Jurkat, Clone E6-1 (cell line): ENCODE measurements around the gene CCDC175.

Experiments used
- DNase-seq: peaks from one replicate; pipeline ENCODE4 v3.0.0-alpha.2; 2011; ENCODE audit warnings: low read depth, low spot score
- H3K4me3 ChIP-seq: 2 replicates; pipeline ENCODE4 v1.5.1; 2011; ENCODE audit warnings: mild to moderate bottlenecking, low read length, control low read depth, moderate library complexity

Gene CCDC175

DNA sequence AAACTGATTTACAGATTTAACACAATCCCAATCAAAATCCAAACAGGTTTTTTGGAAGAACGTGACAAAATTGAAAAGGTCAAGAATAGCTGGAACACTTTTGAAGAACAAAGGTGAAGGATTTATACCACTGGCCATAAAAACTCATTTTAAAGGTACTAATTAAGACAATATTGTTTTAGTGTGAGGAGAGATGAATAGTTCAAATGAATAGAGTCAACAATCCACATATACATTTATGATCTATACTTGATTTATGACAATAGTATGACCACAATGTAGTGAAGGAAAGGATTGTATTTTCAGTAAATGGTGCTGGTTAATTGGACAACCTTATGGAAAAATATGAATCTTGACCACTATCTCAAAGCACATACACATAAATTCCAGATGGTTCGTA is 29.3 kb downstream of the CCDC175 start:
- DNase-seq = no peak
- no peak overlapping the region for H3K4me3 ChIP-seq

DNA sequence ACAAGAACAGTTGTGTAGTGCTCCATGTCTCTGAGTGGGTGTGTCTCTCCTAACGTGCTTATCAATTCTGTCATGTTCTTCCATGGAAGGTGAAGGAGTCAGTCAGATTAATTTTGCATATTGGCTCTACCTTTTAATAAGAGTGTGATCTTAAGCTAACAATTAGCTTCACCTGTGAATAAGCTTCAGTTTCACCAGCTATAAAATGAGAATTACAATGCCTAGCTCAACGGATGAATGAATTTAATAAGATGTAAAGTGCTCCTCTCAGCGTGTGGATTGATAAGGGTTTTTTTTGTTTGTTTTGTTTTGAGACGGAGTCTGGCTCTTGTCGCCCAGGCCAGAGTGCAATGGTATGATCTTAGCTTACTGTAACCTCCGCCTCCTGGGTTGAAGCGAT is 32.7 kb downstream of the CCDC175 start:
- no peak for DNase-seq
- H3K4me3 ChIP-seq = no peak overlapping the region

DNA sequence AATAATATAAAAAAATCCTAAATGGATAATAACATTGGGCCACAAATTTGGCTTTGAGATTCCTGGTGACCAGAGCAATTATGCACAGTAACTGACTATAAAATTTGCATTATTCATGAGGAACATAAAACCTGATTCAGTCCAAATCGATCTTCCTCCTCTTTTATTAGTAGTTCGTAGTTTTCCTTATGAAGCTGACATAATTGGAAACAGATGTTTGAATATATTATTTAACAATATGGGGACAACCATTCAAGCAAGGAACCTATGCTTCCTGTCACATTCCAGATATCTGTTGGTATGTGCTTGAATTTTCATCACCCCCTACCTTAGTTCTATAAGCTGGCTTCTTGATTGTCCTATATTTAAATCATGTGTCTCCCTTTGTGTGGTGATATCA is 34.9 kb downstream of the CCDC175 start:
- DNase-seq = no peak
- no peak overlapping the region for H3K4me3 ChIP-seq

DNA sequence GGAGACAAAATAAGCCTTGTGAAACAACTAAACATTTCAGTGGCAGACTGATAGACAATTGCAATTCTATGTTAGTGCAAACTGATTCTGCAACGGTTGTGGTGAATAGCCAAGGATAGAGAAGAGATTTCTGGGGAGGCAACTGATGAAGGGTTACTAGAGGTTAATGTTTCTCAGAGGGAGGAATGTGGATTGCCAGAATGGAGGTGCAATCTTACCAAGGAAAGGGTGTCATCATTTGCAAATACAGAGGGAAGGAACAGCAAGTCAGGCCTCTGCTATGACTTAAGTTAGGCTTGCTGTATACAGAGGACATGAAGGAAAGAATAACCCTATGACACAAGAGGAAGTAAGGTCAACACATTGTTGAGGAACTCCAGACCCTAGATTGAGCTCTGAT is 35.8 kb downstream of the CCDC175 start:
- H3K4me3 ChIP-seq = no peak overlapping the region

DNA sequence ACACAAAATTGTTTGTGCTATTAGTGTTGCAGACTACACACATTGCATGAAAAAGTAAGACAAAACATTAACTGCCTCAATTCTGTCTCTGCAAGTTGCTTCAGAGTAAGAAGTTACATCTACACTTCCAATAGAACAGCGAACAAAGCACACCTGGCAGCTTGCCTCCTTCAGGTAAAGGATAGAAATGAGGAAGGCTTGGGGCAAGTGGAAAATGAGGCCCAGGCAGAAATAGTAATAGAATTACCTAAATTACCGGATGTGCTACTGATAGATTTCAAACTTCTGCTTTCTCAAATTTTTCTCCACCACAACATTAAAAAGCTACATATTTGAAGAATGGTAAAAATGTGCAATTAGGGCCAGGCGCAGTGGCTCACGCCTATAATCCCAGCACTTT is 37.7 kb downstream of the CCDC175 start:
- DNase-seq = no peak
- H3K4me3 ChIP-seq = no peak overlapping the region

More for the DNA sequence above, 35.8 kb downstream of the CCDC175 start:
- no peak for DNase-seq

DNA sequence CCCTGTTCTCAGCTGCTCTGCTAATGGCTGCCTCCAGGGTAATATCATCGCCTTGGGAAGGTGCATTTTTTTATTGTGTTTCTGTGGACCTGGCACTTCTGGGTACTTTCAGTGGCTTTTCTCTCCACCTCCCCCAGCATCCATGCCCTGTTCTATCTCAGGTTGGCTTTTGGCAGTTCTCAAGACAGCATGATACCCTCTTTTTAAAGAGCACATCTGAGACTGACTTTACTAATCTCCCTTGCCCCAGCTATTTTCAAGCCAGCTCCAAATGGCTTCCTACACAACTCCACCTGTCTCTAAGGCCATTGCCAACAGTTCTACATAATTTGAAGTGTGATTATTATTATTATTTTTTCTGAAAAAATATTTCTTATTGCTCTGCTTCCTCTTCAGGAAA is 39.1 kb downstream of the CCDC175 start:
- no peak for DNase-seq
- H3K4me3 ChIP-seq = no peak overlapping the region

DNA sequence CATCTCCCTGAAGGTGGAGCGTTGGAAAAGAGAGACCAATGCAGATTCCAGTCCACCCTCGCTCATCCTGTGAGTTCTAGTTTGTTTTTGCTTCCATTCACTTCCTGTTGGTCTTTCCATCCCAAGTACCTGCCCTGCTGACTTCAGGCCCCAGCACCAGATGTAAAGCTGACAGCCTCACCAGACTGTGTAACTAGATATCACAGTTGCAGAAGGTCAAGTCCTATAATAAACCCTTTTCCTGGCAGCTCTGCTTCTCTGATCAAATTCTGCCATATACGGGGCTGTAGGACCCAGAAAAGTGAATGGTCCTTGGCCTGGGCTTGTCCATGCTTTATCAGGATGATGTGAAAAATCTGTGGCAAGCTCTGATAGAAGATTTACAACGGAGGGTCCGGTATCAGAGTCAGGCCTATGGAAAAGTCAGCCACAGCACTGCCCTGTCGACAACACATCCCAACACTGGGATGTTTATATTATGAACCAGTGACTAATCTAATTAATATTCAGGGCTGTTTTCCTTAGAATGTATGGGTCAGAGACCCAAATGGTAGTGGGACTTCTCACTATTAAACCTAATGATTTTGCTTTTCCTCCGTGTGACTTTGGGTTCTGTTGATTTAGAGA is 42.1 kb downstream of the CCDC175 start:
- DNase-seq = no peak

DNA sequence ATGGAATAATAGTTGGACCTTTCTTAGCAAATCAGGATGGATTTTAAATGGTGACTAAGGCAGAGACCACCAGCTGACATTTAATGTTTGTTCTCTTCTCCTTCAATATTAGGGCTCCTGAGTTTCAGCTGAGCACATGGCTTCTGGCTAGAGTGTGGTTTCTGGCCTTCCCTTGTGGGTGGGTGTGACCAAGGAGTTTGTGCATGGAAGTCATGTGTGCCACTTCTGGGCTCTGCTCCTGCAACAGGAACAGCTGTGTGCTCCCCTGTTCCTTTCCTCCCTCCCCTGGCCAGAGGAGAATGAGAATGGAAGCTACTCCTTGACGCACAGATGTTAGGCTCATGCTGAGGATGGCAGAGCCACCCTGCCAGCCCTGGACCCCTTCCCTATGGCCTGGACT is 44.2 kb downstream of the CCDC175 start:
- DNase-seq = no peak
- H3K4me3 ChIP-seq = no peak overlapping the region

More for the DNA sequence above, 42.1 kb downstream of the CCDC175 start:
- H3K4me3 ChIP-seq = no peak overlapping the region

DNA sequence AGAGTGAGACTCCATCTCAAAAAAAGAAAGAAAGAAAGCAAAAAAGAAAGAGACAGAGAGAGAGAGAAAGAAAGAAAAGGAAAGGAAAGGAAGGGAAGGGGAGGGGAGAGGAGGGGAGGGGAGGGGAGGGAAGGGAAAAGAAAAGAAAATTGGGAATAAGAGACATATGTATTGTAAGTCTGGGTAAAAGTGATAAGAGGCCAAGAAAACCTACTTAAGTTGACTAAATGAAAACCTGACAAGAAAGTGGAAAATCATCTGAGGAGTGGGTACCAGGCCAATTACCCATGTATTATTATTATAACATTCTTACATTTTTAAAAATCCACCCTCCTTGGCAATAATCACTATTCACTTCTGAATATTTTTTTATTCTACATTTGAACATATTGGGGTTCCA is 46.3 kb downstream of the CCDC175 start:
- no peak overlapping the region for H3K4me3 ChIP-seq

DNA sequence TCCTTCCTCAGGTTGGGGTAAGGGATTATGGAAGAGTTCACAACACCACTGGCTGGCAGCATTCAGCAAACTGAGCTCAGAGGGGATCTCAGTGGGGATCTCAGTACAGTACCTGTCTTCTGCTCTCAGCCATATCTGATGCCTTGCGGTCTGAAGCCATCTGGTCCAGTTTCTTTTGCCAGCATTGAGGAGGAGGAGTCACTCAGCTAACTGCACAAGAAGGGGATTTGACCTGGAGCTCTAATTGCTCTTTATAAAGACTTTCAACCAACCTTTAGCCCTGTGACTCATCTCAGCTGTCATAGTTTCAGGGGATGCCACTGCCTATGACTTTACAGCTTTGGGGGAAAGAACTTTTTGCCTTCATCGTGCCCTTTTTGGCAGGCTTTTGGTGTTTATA is 47.4 kb downstream of the CCDC175 start:
- DNase-seq = no peak
- no peak overlapping the region for H3K4me3 ChIP-seq

More for the DNA sequence above, 46.3 kb downstream of the CCDC175 start:
- no peak for DNase-seq

DNA sequence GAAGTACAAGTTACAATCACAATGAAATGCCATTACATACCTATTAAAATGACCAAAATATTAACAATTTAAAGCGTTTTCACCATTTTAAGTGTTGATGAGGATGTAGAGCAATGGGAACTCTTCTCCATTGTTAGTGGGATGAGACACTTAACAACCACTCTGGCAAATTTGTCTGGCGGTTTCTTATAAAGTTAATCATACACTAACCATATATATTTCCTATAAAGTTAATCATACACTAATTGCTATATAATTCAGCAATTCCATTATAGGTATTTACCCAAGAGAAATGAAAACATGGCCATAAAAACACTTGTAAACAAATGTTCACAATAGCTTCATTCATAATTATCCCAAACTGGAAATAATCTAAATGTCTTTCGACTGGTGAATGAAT is 56.4 kb downstream of the CCDC175 start:
- DNase-seq = no peak
- no peak overlapping the region for H3K4me3 ChIP-seq

DNA sequence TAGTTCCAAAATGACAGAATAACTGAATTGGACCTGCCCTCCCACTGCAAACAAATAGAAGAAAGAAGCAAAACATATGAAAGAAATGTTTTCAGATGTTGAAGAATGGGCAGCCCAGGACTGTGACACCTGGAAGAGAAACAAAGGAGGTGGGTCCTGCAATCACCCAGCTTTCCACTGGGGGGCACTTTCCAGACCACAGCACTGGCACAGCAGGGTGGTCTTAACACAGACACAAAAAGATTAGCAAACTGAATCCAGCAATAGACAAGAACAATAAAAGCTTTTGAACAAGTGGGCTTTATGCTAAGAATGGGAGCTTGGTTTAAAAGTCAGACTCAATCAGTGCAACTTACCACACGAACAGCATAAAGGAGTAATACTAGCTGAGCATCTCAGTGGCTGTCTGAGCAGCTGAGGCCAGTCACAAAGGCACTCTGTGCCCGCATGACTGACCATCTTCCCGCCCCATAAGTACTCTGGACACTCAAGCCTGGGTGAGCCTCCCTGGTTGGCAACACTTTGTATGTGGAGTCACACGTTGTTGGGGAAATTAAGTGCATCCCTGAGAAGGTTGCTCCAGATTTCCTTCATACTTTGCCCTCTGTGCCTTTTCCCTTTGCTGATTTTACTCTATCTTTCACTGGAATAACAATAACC is 64.6 kb downstream of the CCDC175 start:
- H3K4me3 ChIP-seq = no peak overlapping the region
- peak; percentile 28 for DNase-seq

DNA sequence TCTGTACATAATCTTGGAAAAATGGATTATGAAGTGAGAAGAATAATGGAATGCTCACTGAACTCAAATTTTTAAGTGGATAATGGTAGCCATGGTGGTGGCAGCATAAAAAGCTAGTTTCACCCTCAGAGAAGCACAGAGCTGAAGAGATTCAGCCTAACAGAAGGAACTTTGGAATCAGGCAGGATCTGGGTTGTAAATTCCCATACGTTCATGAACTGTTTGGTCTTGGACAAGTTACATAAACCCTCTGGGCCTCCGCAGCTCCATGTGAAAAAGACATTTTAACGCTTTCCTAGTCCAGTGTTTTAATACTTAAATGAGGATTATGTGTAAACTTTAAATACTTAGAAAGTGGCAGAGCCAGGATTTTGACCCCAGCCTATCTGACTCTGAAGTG is 65.6 kb downstream of the CCDC175 start:
- no peak for DNase-seq
- H3K4me3 ChIP-seq = no peak overlapping the region

DNA sequence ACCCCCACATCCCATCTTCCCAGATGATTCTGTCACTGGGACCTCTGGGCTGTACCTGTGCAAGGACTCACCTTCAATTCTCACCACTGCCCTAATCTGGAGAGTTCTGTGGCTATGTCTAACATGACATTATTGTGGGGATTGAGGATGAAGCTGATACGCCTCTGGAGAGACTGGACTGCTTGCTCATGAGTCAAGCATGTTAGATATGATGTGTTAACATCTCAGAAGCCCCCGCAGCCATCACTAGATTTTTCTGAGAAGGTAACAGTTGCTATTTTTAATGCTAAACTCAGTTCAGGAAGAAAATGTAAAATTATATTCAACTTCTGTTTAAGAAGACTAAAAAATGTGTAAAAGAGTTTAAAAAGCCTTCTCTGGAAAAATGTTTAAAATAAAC is 66.6 kb downstream of the CCDC175 start:
- H3K4me3 ChIP-seq = no peak overlapping the region
- no peak for DNase-seq

DNA sequence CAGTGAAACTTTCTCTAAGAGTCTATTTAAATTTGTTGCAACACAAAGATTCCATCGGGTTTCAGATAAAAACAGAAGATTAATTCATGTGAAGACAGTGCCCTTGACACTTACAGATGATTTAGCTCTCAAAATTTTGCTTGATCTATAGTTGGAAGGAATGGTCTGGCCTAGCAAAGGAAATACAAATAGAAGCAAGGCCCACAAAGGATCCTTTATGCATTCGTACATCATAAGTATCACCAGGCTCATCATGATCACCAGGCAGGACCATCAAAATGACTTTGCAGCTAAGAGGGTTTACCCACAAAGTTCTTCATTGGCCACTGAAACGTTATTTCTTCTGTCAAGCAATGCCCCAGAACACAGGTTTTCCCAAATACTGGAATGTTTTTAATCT is 67.5 kb downstream of the CCDC175 start:
- H3K4me3 ChIP-seq = no peak overlapping the region
- DNase-seq = no peak

DNA sequence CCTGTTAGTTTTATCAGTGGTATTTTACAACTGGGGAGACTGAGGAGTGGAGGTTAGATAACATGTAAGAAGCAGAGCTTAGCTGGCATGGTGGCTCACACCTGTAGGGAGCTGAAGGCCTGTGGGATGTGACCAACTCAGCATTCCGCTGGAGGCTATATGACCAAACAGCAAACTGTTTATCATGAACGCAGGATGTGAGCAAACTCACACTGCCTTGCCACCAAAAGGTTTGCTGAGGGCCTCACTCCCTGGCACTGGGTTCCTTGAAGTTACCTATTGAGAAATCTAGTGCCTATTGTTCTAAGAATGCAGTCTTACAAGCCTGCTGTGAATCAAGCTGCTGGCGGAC is 68.9 kb downstream of the CCDC175 start:
- no peak for DNase-seq
- H3K4me3 ChIP-seq = no peak overlapping the region

DNA sequence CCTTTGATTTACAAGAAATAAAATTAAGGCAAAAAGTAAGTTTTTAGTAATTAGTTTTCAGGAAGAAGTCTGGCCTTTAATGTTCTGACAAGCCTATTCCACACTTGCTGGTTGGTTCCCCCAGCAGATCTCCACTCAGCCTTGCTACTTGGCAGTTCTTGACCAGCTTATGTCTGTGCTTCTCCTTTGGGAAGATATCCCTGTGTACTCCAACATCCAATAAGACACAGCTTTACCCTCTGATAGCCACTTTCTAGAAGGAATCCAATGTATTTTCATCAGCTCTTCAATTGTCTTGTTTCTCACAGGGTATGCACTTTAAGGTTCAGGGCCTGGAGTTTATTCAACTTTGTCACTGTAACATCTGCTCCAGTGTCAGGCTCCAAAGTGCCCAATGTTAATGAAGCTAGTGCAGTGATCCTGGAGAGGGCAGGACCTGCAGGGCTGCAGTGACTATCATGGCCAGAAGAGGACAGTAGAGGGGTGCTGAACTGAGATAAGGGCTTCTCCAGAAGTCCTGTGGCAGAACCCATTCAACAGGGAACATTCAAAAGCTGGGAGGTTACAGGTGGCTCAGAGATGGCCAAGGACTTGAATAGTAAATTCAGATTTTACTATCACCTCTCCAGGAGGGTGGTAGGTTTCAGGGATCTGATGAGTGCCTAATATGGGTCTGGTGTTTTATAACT is 69.4 kb downstream of the CCDC175 start:
- DNase-seq = peak; percentile 28
- no peak overlapping the region for H3K4me3 ChIP-seq

DNA sequence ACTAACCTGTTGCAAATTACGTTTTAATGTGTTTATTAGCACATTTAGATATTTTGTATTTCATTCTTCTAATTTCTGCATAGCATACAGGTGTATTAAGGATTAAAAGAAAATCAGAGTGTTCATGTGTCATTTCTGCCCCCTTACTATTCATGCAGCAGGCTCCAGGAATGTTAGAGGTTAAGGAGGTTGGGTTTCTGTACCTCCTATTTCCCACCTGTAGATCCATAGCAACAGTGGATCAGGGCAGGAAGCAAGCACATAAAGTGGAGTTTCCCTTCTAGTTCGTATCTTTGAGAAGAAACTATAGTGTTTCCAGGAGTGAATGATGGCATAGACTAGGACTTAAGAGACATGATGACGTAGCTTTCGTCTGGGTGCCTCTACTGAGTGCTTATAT is 73.4 kb downstream of the CCDC175 start:
- H3K4me3 ChIP-seq = no peak overlapping the region
- DNase-seq = no peak

DNA sequence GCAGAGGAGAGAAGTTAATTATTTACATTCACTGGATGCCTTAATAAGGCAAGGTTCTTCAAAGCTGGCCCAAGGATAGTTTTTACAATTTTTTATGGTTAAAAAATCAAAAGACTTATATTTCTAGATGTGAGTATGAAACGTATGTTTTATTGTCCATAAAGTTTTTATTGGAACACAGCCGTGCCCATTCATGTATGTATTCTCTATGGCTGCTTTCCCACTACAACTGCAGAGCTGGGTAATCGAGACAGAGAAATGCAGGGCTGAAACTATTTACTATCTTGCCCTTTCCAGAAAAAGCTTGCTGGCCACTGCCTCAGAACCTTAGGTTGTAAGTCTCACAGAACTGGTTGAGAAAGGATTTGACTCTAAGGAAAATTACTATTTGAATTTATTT is 75.9 kb downstream of the CCDC175 start:
- DNase-seq = no peak
- H3K4me3 ChIP-seq = no peak overlapping the region

DNA sequence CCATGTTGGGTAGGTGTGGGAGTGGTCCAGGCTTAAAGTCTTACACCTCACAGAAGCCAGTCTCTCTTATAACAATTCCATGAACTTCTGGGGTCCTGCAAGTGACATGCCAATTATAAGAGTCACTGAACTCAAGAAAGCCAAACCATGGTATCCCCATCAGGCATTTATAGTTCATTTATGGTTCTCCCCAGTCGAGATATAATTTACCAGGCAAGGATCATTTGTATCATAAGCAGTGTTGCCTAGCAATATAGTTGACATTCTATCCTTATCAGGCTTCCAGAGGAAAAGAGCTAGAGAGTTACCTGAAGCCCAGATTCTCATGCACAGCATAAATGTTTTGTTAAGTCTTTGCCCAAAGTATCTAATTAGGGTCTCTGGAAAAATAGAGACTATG is 84.2 kb downstream of the CCDC175 start:
- no peak for DNase-seq
- no peak overlapping the region for H3K4me3 ChIP-seq

DNA sequence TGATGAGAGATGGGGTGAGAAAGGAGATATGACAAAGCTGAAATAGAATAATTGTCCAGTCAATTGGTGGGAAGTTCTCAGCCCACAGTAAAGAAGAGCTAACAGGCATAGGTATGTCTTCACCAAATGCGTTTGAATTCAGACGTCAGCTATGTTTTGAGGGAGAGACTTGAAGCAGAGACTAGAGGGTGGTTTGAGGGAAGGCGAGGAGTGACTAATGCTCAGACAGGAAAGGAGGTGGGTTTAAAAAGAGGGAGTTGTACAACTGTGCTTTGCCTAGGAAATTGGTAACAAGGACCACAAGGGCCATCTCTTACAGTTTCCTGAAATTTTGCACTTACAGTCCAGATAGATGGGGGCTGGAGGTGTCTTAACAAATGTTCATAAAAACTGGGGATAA is 85.9 kb downstream of the CCDC175 start:
- DNase-seq = no peak
- no peak overlapping the region for H3K4me3 ChIP-seq
